ENCODE measurements around the gene SLIT3.
"Not testable (repeated sequence)": the region's sequence is repeated elsewhere in the genome, so short reads cannot be mapped to it uniquely, and the experiment has no call there.

The SLIT3 gene

GRCh38 chr5:169216866-169217265 lies 84.1 kb downstream of the SLIT3 start:
- DNase-seq, result no peak

- no peak for DNase-seq
These were observed 87.5 kb downstream of the SLIT3 start for GRCh38 chr5:169213479-169213878.

GRCh38 chr5:169211761-169212160 lies 89.2 kb downstream of the SLIT3 start:
- DNase-seq, result not testable (repeated sequence)

GRCh38 chr5:169204788-169205400 lies 96.0 kb downstream of the SLIT3 start:
- no peak for DNase-seq

- no peak for DNase-seq
These were observed 98.0 kb downstream of the SLIT3 start for GRCh38 chr5:169202969-169203368.

GRCh38 chr5:169201597-169201996 lies 99.3 kb downstream of the SLIT3 start:
- no peak for DNase-seq

GRCh38 chr5:169200125-169200778 lies 100.7 kb downstream of the SLIT3 start:
- DNase-seq, result no peak

- no peak for DNase-seq
These were observed 103.6 kb downstream of the SLIT3 start for GRCh38 chr5:169197343-169197742.

GRCh38 chr5:169196059-169196458 lies 104.9 kb downstream of the SLIT3 start:
- DNase-seq, result no peak

- no peak for DNase-seq
These were observed 105.3 kb downstream of the SLIT3 start for GRCh38 chr5:169195601-169196000.

- no peak for DNase-seq
These were observed 108.4 kb downstream of the SLIT3 start for GRCh38 chr5:169192536-169192935.

- no peak for DNase-seq
These were observed 110.1 kb downstream of the SLIT3 start for GRCh38 chr5:169190849-169191248.

- no peak for DNase-seq
These were observed 115.3 kb downstream of the SLIT3 start for GRCh38 chr5:169185626-169186025.

GRCh38 chr5:169183576-169183975 lies 117.4 kb downstream of the SLIT3 start:
- no peak for DNase-seq

- DNase-seq, result no peak
These were observed 118.1 kb downstream of the SLIT3 start for GRCh38 chr5:169182797-169183196.

- no peak for DNase-seq
These were observed 119.1 kb downstream of the SLIT3 start for GRCh38 chr5:169181814-169182213.

- no peak for DNase-seq
These were observed 122.2 kb downstream of the SLIT3 start for GRCh38 chr5:169178754-169179153.

- no peak for DNase-seq
These were observed 122.7 kb downstream of the SLIT3 start for GRCh38 chr5:169178274-169178673.

GRCh38 chr5:169176709-169177694 lies 123.9 kb downstream of the SLIT3 start:
- no peak for DNase-seq

- no peak for DNase-seq
These were observed 125.2 kb downstream of the SLIT3 start for GRCh38 chr5:169175733-169176132.

- no peak for DNase-seq
These were observed 126.0 kb downstream of the SLIT3 start for GRCh38 chr5:169174923-169175322.

GRCh38 chr5:169173372-169173771 lies 127.6 kb downstream of the SLIT3 start:
- no peak for DNase-seq

GRCh38 chr5:169171515-169171914 lies 129.4 kb downstream of the SLIT3 start:
- DNase-seq, result no peak

GRCh38 chr5:169169783-169170182 lies 131.2 kb downstream of the SLIT3 start:
- no peak for DNase-seq
